Breast epithelium (tissue), 3 donors: Measurements from ENCODE around the gene PROSER1.

Experiments
- CTCF ChIP-seq, 3 donors: fragments of 450-650 bp; IDR thresholded peaks; one replicate each; pipeline ENCODE4 v1.5.1; 2016 to 2017; ENCODE audit warnings: antibody characterized with exemption in 3 of 3, mild to moderate bottlenecking in 3 of 3, moderate library complexity in 3 of 3
- POLR2A ChIP-seq: fragments of 450-650 bp; IDR thresholded peaks from one replicate; pipeline ENCODE4 v1.6.1; 2016; ENCODE audit warnings: antibody characterized with exemption, mild to moderate bottlenecking, moderate library complexity
- POLR2AphosphoS5 ChIP-seq, 3 donors: sonication (generic); formaldehyde crosslinking; IDR thresholded peaks; one replicate each; pipeline ENCODE4 v1.6.1; 2017; ENCODE audit warnings: antibody characterized with exemption in 3 of 3

- TF ChIP-seq CTCF (IDR thresholded peaks at IDR 0.05) = no peak
- no peak for TF ChIP-seq POLR2A
- TF ChIP-seq POLR2AphosphoS5 (IDR thresholded peaks at IDR 0.05) = no peak
These were observed 711 bp upstream of the PROSER1 start for GRCh38 chr13:39038569-39039030.
